Endometrial microvascular endothelial cells (primary cell): ENCODE measurements around the gene OR4X2. TPM values are rescaled to one million over a fixed set of nuclear protein-coding genes. Genes with fewer than 3 reads are reported as not detected.
"Not testable (repeated sequence)": the region's sequence is repeated elsewhere in the genome, so short reads cannot be mapped to it uniquely, and the experiment has no call there.

ENCODE experiments used
- in situ Hi-C: cut with HindIII; loops from 2 replicates; pipeline ENCODE4 v1.10.0; 2017; ENCODE audit warnings: low sequenced_read_pairs, low pct_unique_long_range_greater_than_20kb; ENCODE audit errors: inconsistent ontology term
- total RNA-seq: library from RNA; depleted of rRNA; stranded (reverse); fragments of >200 nt; gene quantifications from one replicate; pipeline ENCODE4 v1.2.3, GENCODE V29; 2015; ENCODE audit errors: inconsistent ontology term

The OR4X2 gene, protein sequence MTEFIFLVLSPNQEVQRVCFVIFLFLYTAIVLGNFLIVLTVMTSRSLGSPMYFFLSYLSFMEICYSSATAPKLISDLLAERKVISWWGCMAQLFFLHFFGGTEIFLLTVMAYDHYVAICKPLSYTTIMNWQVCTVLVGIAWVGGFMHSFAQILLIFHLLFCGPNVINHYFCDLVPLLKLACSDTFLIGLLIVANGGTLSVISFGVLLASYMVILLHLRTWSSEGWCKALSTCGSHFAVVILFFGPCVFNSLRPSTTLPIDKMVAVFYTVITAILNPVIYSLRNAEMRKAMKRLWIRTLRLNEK
- not detected for total RNA-seq

DNA sequence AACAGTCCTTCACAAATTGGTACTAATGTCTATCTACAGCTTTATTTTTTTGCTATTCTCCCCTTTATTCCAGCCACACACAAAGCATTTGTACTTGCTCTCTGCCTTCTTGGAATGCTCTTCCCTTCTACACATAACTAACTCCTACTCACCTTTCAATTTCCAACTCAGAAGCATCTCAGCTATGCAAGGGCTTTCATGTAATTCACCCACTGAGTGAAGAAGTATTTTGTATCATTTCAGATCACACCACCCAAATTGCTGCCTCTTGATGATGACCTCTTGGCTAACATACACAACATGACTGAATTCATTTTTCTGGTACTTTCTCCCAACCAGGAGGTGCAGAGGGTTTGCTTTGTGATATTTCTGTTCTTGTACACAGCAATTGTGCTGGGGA lies at the start of gene OR4X2:
Gene OR4X2, plus strand, starts transcription at position 301 of the 400 bp plus-strand sequence. Its CDS starts 0 bp downstream, at position 301.
- in situ Hi-C loops = no loop called here

GRCh38 chr11:48207881-48208280 lies 37.0 kb upstream of the OR4X2 start:
- in situ Hi-C loops = no loop called here

GRCh38 chr11:48210052-48210451 lies 34.9 kb upstream of the OR4X2 start:
- in situ Hi-C loops = no loop called here

- in situ Hi-C loops = no loop called here
Observed at GRCh38 chr11:48216510-48216909, 28.4 kb upstream of the OR4X2 start, which contains the start of gene OR4B1. TSS of gene OR4B1 (plus strand) at chr11:48216810. CDS start at chr11:48216810, 0 bp downstream.

GRCh38 chr11:48228761-48229160 lies 16.1 kb upstream of the OR4X2 start:
- in situ Hi-C loops = no loop called here

DNA sequence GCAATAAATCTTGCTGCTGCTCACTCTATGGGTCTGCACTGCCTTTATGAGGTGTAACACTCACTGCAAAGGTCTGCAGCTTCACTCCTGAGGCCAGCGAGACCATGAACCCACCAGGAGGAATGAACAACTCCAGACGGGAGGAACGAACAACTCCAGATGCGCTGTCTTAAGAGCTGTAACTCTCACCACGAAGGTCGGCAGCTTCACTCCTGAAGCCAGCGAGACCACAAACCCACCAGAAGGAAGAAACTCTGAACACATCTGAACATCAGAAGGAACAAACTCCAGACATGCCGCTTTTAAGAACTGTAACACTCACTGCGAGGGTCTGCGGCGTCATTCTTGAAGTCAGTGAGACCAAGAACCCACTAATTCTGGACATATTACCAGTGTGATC lies 14.8 kb upstream of the OR4X2 start:
- in situ Hi-C loops = not testable (repeated sequence)

DNA sequence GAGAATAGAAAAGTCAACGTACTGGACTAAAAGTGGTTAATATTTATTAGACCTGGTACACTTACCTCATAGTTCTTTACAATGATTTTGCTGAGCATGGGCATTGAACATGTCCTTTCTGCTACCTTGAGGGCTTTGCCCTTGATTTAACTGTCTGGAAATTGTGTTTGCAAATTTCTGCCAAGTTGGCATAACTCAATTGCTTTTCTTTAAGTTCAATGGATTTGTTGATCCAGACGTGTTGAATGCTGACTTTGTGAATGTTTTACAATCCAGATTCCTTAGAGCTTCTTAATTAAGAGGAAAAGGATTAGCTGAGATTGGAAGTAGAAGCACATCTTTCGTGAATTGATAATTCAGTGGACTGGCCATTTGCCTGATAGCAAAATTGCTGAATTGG lies 7.2 kb upstream of the OR4X2 start:
- in situ Hi-C loops = no loop called here

- in situ Hi-C loops = no loop called here
Observed at GRCh38 chr11:48242501-48242900, 2.4 kb upstream of the OR4X2 start.

GRCh38 chr11:48248902-48249301 lies 4.0 kb downstream of the OR4X2 start:
- in situ Hi-C loops = no loop called here

- in situ Hi-C loops = no loop called here
Observed at GRCh38 chr11:48261600-48261999, 16.7 kb downstream of the OR4X2 start.

- in situ Hi-C loops = no loop called here
Observed at GRCh38 chr11:48263423-48263911, 18.6 kb downstream of the OR4X2 start, which contains the start of gene OR4X1. TSS of gene OR4X1 (plus strand) at chr11:48263861. CDS start at chr11:48263861, 0 bp downstream.

- in situ Hi-C loops = no loop called here
Observed at GRCh38 chr11:48270621-48271020, 25.7 kb downstream of the OR4X2 start.

DNA sequence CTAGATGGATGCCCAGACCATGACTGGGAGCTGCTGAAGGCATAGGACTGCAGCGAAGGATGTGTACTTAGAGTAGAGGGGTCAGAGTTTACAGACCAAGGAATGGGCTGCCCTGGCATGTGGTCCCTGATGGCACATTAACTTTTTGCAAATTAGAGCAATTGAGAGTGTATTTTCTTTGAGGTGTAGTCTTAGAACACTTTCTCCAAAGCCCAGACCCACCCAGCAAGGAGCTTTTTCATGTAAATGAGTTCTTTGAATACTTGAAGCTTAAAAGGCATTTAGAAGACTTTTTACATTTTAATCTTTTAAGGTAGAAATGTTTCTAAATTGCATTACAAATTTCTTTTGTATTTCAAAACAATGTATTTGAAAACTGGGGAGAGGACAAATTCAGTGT lies 27.7 kb downstream of the OR4X2 start:
- in situ Hi-C loops = no loop called here

Other genes with a start within 250 kb of the OR4X2 start
- not detected for gene OR4B1, start 28.3 kb upstream of the OR4X2 start, total RNA-seq
- gene OR4X1, start 18.8 kb downstream of the OR4X2 start, total RNA-seq = not detected
- gene OR4S1, start 61.1 kb downstream of the OR4X2 start, total RNA-seq = not detected
- not detected for gene OR4C3, start 79.8 kb downstream of the OR4X2 start, total RNA-seq
- gene OR4C5, start 121.4 kb downstream of the OR4X2 start, total RNA-seq = not detected
- not detected for gene OR4A47, start 243.7 kb downstream of the OR4X2 start, total RNA-seq